Trophoblast cell (in vitro differentiated cells and primary cell): Measurements from ENCODE around the gene GHRL.

ENCODE experiments used
- DNase-seq, 2 donors: peaks; one replicate each; pipeline ENCODE4 v3.0.0-alpha.2; 2016
- H2AFZ ChIP-seq: 2 replicates; pipeline ENCODE4 v1.6.1; 2013; ENCODE audit warnings: low read length, moderate library complexity, mild to moderate bottlenecking; ENCODE audit not compliant: insufficient read depth, poor library complexity
- H2AK5ac ChIP-seq: 2 replicates; pipeline ENCODE4 v1.6.1; 2013; ENCODE audit warnings: mild to moderate bottlenecking, low read length
- H2BK120ac ChIP-seq: 2 replicates; pipeline ENCODE4 v1.6.1; 2013; ENCODE audit warnings: low read length, mild to moderate bottlenecking, moderate library complexity; ENCODE audit not compliant: insufficient read depth, poor library complexity
- H2BK12ac ChIP-seq: 2 replicates; pipeline ENCODE4 v1.6.1; 2013; ENCODE audit warnings: mild to moderate bottlenecking, low read length, moderate library complexity
- H2BK5ac ChIP-seq: 2 replicates; pipeline ENCODE4 v1.6.1; 2013; ENCODE audit warnings: low read length, low read depth, moderate library complexity, mild to moderate bottlenecking; ENCODE audit not compliant: poor library complexity
- H3K14ac ChIP-seq: 2 replicates; pipeline ENCODE4 v1.6.1; 2013; ENCODE audit warnings: mild to moderate bottlenecking, low read length
- H3K18ac ChIP-seq: 2 replicates; pipeline ENCODE4 v1.6.1; 2013; ENCODE audit warnings: mild to moderate bottlenecking, low read length
- H3K23ac ChIP-seq: 2 replicates; pipeline ENCODE4 v1.6.1; 2013; ENCODE audit warnings: low read length
- H3K27ac ChIP-seq: 2 replicates; pipeline ENCODE4 v1.5.1; 2013; ENCODE audit warnings: low read depth, mild to moderate bottlenecking, inconsistent platforms, low read length, moderate library complexity
- H3K27me3 ChIP-seq: 2 replicates; pipeline ENCODE4 v1.6.1; 2013; ENCODE audit warnings: inconsistent platforms, mild to moderate bottlenecking, low read length, moderate library complexity; ENCODE audit not compliant: insufficient read depth
- H3K36me3 ChIP-seq, 2 experiments: 1 replicate in 1 of 2; 2 replicates in 1 of 2; pipeline ENCODE4 v1.6.1; 2013; ENCODE audit warnings: low read length in 2 of 2, mild to moderate bottlenecking in 2 of 2, moderate library complexity in 1 of 2; ENCODE audit not compliant: insufficient read depth in 2 of 2, control insufficient read depth in 1 of 2
- H3K4ac ChIP-seq: 2 replicates; pipeline ENCODE4 v1.6.1; 2013; ENCODE audit warnings: low read depth, mild to moderate bottlenecking, low read length, moderate library complexity
- H3K4me1 ChIP-seq, 2 experiments: 1 replicate in 1 of 2; 2 replicates in 1 of 2; pipeline ENCODE4 v1.6.1; 2013; ENCODE audit warnings: low read length in 2 of 2, mild to moderate bottlenecking in 2 of 2, moderate library complexity in 1 of 2; ENCODE audit not compliant: insufficient read depth in 2 of 2, control insufficient read depth in 1 of 2
- H3K4me2 ChIP-seq: 2 replicates; pipeline ENCODE4 v1.6.1; 2013; ENCODE audit warnings: inconsistent platforms, mild to moderate bottlenecking, low read length, moderate library complexity
- H3K4me3 ChIP-seq: 2 replicates; pipeline ENCODE4 v1.5.1; 2013; ENCODE audit warnings: mild to moderate bottlenecking, low read depth, low read length, inconsistent platforms
- H3K79me1 ChIP-seq: one replicate; pipeline ENCODE4 v1.6.1; 2013; ENCODE audit warnings: low read length
- H3K79me2 ChIP-seq: 2 replicates; pipeline ENCODE4 v1.6.1; 2013; ENCODE audit warnings: low read length, mild to moderate bottlenecking; ENCODE audit not compliant: control insufficient read depth, insufficient read depth, poor library complexity
- H3K9ac ChIP-seq: 2 replicates; pipeline ENCODE4 v1.6.1; 2013; ENCODE audit warnings: mild to moderate bottlenecking, low read length
- H3K9me3 ChIP-seq: 2 replicates; pipeline ENCODE4 v1.6.1; 2013; ENCODE audit warnings: low read depth, mild to moderate bottlenecking, control low read depth, inconsistent platforms, low read length; ENCODE audit not compliant: insufficient read depth
- H4K12ac ChIP-seq: 2 replicates; pipeline ENCODE4 v1.6.1; 2013; ENCODE audit warnings: low read depth, mild to moderate bottlenecking, low read length, moderate library complexity
- H4K8ac ChIP-seq: 2 replicates; pipeline ENCODE4 v1.6.1; 2013; ENCODE audit warnings: low read depth, mild to moderate bottlenecking, low read length, moderate library complexity
- H4K91ac ChIP-seq: one replicate; pipeline ENCODE4 v1.6.1; 2013; ENCODE audit warnings: low read depth, mild to moderate bottlenecking, low read length, moderate library complexity
- WGBS: extraction: QIAGEN DNeasy Blood & Tissue Kit; methylation state at CpG from one replicate; pipeline ENCODE4 v1.1.7; 2013; ENCODE audit warnings: missing lambda C conversion rate; ENCODE audit not compliant: insufficient read length, insufficient coverage; ENCODE audit errors: extremely low coverage; 5-methylcytosine and 5-hydroxymethylcytosine counted together

The GHRL gene

DNA sequence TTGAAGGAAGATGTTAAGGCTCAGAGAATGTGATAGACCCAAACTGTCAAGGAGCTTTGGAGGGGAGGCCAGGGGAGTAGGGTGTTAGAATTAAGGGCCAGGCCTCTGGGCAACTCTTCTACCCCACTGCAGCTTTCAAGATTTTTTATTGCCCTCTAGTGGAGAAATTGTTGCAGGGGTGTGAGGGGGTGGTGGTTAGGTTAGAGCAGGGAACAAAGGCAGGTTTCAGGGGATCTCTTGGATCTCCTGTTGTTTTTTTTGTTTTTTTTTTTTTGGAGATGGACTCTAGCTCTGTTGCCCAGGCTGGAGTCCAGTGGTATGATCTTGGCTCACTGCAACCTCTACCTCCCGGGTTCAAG lies 29.6 kb upstream of the GHRL start:
- Histone ChIP-seq H3K27ac (no peak overlapping the region), H2AK5ac (no peak overlapping the region), H3K18ac (no peak overlapping the region), H3K4me3 (no peak overlapping the region), H4K91ac (no peak overlapping the region), H2AFZ (no peak overlapping the region), H3K9ac (no peak overlapping the region), H3K4me2 (no peak overlapping the region), H2BK5ac (no peak overlapping the region), H3K14ac (no peak overlapping the region), H3K79me1 (peaks cover 6% of the 10 kb centered on the region), H3K79me2 (peaks cover 12% of the 10 kb centered on the region), H2BK120ac (no peak overlapping the region), H3K4me1 (peaks cover 0 to under 1% of the 10 kb centered on the region in 2 experiments), H3K36me3 (peaks cover 12 to 16% of the 10 kb centered on the region in 2 experiments), H2BK12ac (no peak overlapping the region), H3K23ac (no peak overlapping the region), H4K8ac (no peak overlapping the region), H3K9me3 (no peaks in the 10 kb centered on the region), H3K27me3 (no peaks in the 10 kb centered on the region), H3K4ac (no peak overlapping the region), H4K12ac (no peak overlapping the region)
- peak in 1 of 2 donors; percentile 5 for DNase-seq
- WGBS = no CpG with 5 or more reads among the region's 1 CpG

DNA sequence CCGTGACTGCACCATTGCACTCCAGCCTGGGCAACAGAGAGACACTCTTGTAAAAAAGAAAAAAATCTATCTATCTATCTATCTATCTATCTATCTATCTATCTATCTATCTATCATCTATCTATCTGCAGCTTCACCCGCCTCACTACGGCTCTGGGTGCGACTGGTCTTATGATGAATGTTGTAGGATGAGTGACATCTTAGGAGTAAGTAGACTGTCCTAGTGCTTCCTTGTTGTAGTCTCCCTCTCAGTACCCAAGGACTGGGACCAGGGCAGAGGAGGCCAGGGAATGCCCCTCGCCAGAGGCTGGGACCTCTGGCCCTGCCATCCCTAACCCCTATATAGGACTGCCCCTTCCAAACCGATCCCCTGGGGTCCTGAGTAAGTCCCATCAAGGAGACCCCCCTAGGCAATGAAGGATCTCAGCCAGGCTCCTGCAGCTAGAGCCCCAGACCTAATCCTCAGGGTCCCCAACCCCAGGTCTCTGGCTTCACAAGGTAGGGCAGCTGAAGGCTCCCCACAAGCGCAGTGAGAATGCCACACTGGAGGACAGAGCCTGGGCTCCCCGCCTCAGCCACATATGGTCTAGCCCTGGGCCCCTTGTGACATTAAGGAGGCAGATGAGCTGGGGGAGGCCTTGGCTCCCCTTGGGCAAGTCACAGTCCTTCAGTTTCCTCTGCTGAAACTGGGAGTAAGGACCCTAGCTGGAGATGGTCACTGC lies 29.0 kb upstream of the GHRL start:
- no peak overlapping the region for H2BK120ac ChIP-seq
- WGBS = no CpG with 5 or more reads among the region's 8 CpGs

DNA sequence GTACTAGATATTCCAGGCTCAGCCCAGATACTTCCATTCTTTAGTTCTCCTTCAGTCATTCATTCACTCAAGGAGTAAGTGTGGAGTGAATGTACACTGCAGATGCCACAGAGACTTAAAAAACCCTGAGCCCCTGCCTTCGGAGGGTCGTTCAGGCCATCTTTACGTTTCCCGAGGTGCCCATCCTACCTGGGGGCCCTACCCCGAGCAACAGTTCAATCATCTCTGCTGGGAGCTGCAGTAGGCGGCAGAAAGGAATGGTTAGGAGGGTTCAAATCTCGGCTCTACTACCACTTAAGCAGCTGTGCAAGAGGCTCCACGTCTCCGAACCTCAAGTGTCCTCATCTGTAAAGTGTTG lies 27.6 kb upstream of the GHRL start:
- no CpG with 5 or more reads among the region's 9 CpGs for WGBS
- H4K91ac ChIP-seq = peak overlapping the region; percentile 97

More for the DNA sequence above, 29.0 kb upstream of the GHRL start:
- peaks cover 12% of the 10 kb centered on the region for H3K79me2 ChIP-seq
- peaks cover 6% of the 10 kb centered on the region for H3K79me1 ChIP-seq
- no peak overlapping the region for H3K23ac ChIP-seq
- no peaks in the 10 kb centered on the region for H3K9me3 ChIP-seq
- H3K36me3 ChIP-seq = peaks cover 15 to 22% of the 10 kb centered on the region in 2 experiments
- no peak overlapping the region for H3K4me2 ChIP-seq
- H2BK12ac ChIP-seq = no peak overlapping the region
- H4K12ac ChIP-seq = peak overlapping the region; percentile 35
- no peak overlapping the region for H2BK5ac ChIP-seq
- peaks cover 0 to 2% of the 10 kb centered on the region in 2 experiments for H3K4me1 ChIP-seq
- H3K4ac ChIP-seq = no peak overlapping the region
- no peak overlapping the region for H2AFZ ChIP-seq
- no peak overlapping the region for H3K4me3 ChIP-seq
- H3K27ac ChIP-seq = no peak overlapping the region
- no peak overlapping the region for H3K14ac ChIP-seq
- no peak overlapping the region for H3K18ac ChIP-seq
- no peak overlapping the region for H4K8ac ChIP-seq
- no peak overlapping the region for H2AK5ac ChIP-seq
- no peak for DNase-seq
- H3K27me3 ChIP-seq = no peaks in the 10 kb centered on the region
- H3K9ac ChIP-seq = no peak overlapping the region
- no peak overlapping the region for H4K91ac ChIP-seq

DNA sequence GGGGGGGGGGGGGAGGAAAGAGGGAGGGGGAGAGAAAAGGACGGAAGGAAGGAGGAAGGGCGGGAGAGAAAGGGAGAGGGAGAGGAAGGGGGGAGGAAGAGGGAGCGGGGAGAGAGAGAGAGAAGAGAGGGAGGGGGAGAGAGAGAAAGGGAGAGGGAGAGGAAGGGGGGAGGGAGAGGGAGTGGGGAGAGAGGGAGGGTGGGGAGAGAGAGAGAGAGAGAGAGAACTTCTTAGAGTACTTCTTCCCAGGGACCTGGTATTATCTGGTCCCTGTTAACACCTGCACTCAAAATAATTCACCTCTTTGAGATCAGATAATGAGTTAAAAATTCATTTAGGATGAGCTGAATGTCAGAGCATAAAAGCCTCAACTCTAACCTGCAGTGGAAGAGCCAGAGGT lies 27.1 kb upstream of the GHRL start:
- no peak overlapping the region for H2BK5ac ChIP-seq
- H3K27me3 ChIP-seq = no peaks in the 10 kb centered on the region
- no peak for DNase-seq
- peaks cover 32 to 39% of the 10 kb centered on the region in 2 experiments for H3K36me3 ChIP-seq
- H4K91ac ChIP-seq = peak overlapping the region; percentile 97
- H3K4me2 ChIP-seq = peak overlapping the region; percentile 91
- no peak overlapping the region for H3K27ac ChIP-seq
- no peak overlapping the region for H4K8ac ChIP-seq
- H3K4ac ChIP-seq = peak overlapping the region; percentile 99
- peaks cover 12% of the 10 kb centered on the region for H3K79me2 ChIP-seq
- H3K79me1 ChIP-seq = peaks cover 6% of the 10 kb centered on the region
- no peak overlapping the region for H2BK120ac ChIP-seq
- H3K18ac ChIP-seq = no peak overlapping the region
- no peak overlapping the region for H2BK12ac ChIP-seq
- peak overlapping the region; percentile 96 for H3K4me3 ChIP-seq
- H2AFZ ChIP-seq = no peak overlapping the region
- no peak overlapping the region for H3K14ac ChIP-seq
- H3K4me1 ChIP-seq = peaks cover 0 to 2% of the 10 kb centered on the region in 2 experiments
- H3K9ac ChIP-seq = peak overlapping the region; percentile 10
- peak overlapping the region; percentile 88 for H2AK5ac ChIP-seq
- H4K12ac ChIP-seq = no peak overlapping the region
- no CpG with 5 or more reads among the region's 3 CpGs for WGBS
- no peaks in the 10 kb centered on the region for H3K9me3 ChIP-seq
- no peak overlapping the region for H3K23ac ChIP-seq

More for the DNA sequence above, 27.6 kb upstream of the GHRL start:
- peaks cover 28 to 35% of the 10 kb centered on the region in 2 experiments for H3K36me3 ChIP-seq
- peaks cover 0 to 2% of the 10 kb centered on the region in 2 experiments for H3K4me1 ChIP-seq
- DNase-seq = no peak
- H2BK120ac ChIP-seq = peak overlapping the region; percentile 89
- H3K27me3 ChIP-seq = no peaks in the 10 kb centered on the region
- H3K79me2 ChIP-seq = peaks cover 12% of the 10 kb centered on the region
- H3K27ac ChIP-seq = peak overlapping the region; percentile 12
- no peaks in the 10 kb centered on the region for H3K9me3 ChIP-seq
- H3K4me3 ChIP-seq = peak overlapping the region; percentile 96
- H3K79me1 ChIP-seq = peaks cover 6% of the 10 kb centered on the region
- no peak overlapping the region for H3K23ac ChIP-seq
- H3K4me2 ChIP-seq = peak overlapping the region; percentile 91
- H4K8ac ChIP-seq = peak overlapping the region; percentile 98
- H3K18ac ChIP-seq = peak overlapping the region; percentile 91
- H2AK5ac ChIP-seq = peak overlapping the region; percentile 88
- H3K14ac ChIP-seq = peak overlapping the region; percentile 97
- peak overlapping the region; percentile 83 for H2BK5ac ChIP-seq
- no peak overlapping the region for H2BK12ac ChIP-seq
- H3K4ac ChIP-seq = peak overlapping the region; percentile 99
- H4K12ac ChIP-seq = peak overlapping the region; percentile 97
- peak overlapping the region; percentile 91 for H2AFZ ChIP-seq
- H3K9ac ChIP-seq = peak overlapping the region; percentile 99
